ENCODE measurements around the gene KLRC2.
"Not testable (repeated sequence)": the region's sequence is repeated elsewhere in the genome, so short reads cannot be mapped to it uniquely, and the experiment has no call there.

GRCh38 chr12:10439608-10440274, 3.9 kb upstream of the KLRC2 start:
- TF ChIP-seq CTCF (IDR thresholded peaks at IDR 0.05; ENCODE audit: insufficient read depth, low read depth, low read length); EZH2 (IDR thresholded peaks at IDR 0.05; ENCODE audit: insufficient read depth, low read length): not testable (repeated sequence)

All from astrocyte (in vitro differentiated cells and primary cell).